Mesenchymal stem cell (in vitro differentiated cells and primary cell): Measurements from ENCODE around the gene VCAN.

ENCODE experiments used
- DNase-seq: peaks from one replicate; pipeline ENCODE4 v3.0.0-alpha.2; 2013
- H2AFZ ChIP-seq: one replicate; pipeline ENCODE4 v1.6.1; 2013; ENCODE audit warnings: low read depth, mild to moderate bottlenecking, control low read depth, inconsistent platforms, low read length, moderate library complexity
- H2AK5ac ChIP-seq: 2 replicates; pipeline ENCODE4 v1.6.1; 2013; ENCODE audit warnings: low read length, moderate library complexity, mild to moderate bottlenecking, inconsistent platforms; ENCODE audit not compliant: severe bottlenecking
- H2BK120ac ChIP-seq: one replicate; pipeline ENCODE4 v1.6.1; 2013; ENCODE audit warnings: low read depth, mild to moderate bottlenecking, inconsistent platforms, low read length, moderate library complexity
- H2BK12ac ChIP-seq, 2 experiments: one replicate each; pipeline ENCODE4 v1.6.1; 2013; ENCODE audit warnings: inconsistent platforms in 2 of 2, low read length in 2 of 2, mild to moderate bottlenecking in 2 of 2, moderate library complexity in 2 of 2, control low read depth in 1 of 2
- H2BK15ac ChIP-seq: one replicate; pipeline ENCODE4 v1.6.1; 2013; ENCODE audit warnings: mild to moderate bottlenecking, low read depth, inconsistent platforms; ENCODE audit not compliant: poor library complexity, severe bottlenecking
- H2BK5ac ChIP-seq: 2 replicates; pipeline ENCODE4 v1.6.1; 2013; ENCODE audit warnings: low read depth, mild to moderate bottlenecking, low read length, control low read depth, inconsistent platforms; ENCODE audit not compliant: poor library complexity, severe bottlenecking
- H3K14ac ChIP-seq, 2 experiments: one replicate each; pipeline ENCODE4 v1.6.1; 2013; ENCODE audit warnings: inconsistent platforms in 2 of 2, low read length in 2 of 2, control low read depth in 1 of 2, mild to moderate bottlenecking in 1 of 2, moderate library complexity in 1 of 2
- H3K18ac ChIP-seq, 2 experiments: one replicate each; pipeline ENCODE4 v1.6.1; 2013; ENCODE audit warnings: inconsistent platforms in 2 of 2, low read length in 2 of 2, control low read depth in 1 of 2, low read depth in 1 of 2, mild to moderate bottlenecking in 1 of 2
- H3K23ac ChIP-seq, 2 experiments: one replicate each; pipeline ENCODE4 v1.6.1; 2013; ENCODE audit warnings: inconsistent platforms in 2 of 2, low read length in 2 of 2, mild to moderate bottlenecking in 2 of 2, moderate library complexity in 2 of 2, control low read depth in 1 of 2
- H3K27ac ChIP-seq: 2 replicates; pipeline ENCODE4 v1.5.1; 2013; ENCODE audit warnings: mild to moderate bottlenecking, moderate library complexity, low read length, control low read depth, inconsistent platforms; ENCODE audit not compliant: poor library complexity, severe bottlenecking
- H3K27me3 ChIP-seq, 2 experiments: 2 replicates each; pipeline versions ENCODE4 v1.6.1 to v1.7.0; 2013; ENCODE audit warnings: low read length in 2 of 2, mild to moderate bottlenecking in 2 of 2, moderate library complexity in 2 of 2, control low read depth in 1 of 2, inconsistent platforms in 1 of 2; ENCODE audit not compliant: control insufficient read depth in 1 of 2, insufficient read depth in 1 of 2
- H3K36me3 ChIP-seq, 2 experiments: 2 replicates each; pipeline versions ENCODE4 v1.6.1 to v1.7.0; 2013; ENCODE audit warnings: low read length in 2 of 2, control low read depth in 1 of 2, inconsistent platforms in 1 of 2, low read depth in 1 of 2, mild to moderate bottlenecking in 1 of 2; ENCODE audit not compliant: insufficient read depth in 2 of 2, control insufficient read depth in 1 of 2
- H3K4ac ChIP-seq, 2 experiments: one replicate each; pipeline ENCODE4 v1.6.1; 2013; ENCODE audit warnings: inconsistent platforms in 2 of 2, low read length in 2 of 2, mild to moderate bottlenecking in 2 of 2, moderate library complexity in 2 of 2, control low read depth in 1 of 2, low read depth in 1 of 2
- H3K4me1 ChIP-seq: 2 replicates; pipeline ENCODE4 v1.6.1; 2013; ENCODE audit warnings: low read depth, low read length, control low read depth; ENCODE audit not compliant: control insufficient read depth, insufficient read depth
- H3K4me2 ChIP-seq: 2 replicates; pipeline ENCODE4 v1.6.1; 2013; ENCODE audit warnings: low read length, mild to moderate bottlenecking, inconsistent platforms; ENCODE audit not compliant: poor library complexity, severe bottlenecking
- H3K4me3 ChIP-seq, 2 experiments: 2 replicates each; pipeline versions ENCODE4 v1.5.1 to v1.7.0; 2013; ENCODE audit warnings: low read length in 2 of 2, mild to moderate bottlenecking in 2 of 2, control low read depth in 1 of 2, low read depth in 1 of 2; ENCODE audit not compliant: insufficient read depth in 1 of 2
- H3K79me1 ChIP-seq: replicated peaks from 2 replicates; pipeline ENCODE4 v1.6.1; 2013; ENCODE audit warnings: mild to moderate bottlenecking, control low read depth, low read length, inconsistent platforms; ENCODE audit not compliant: poor library complexity, severe bottlenecking
- H3K9ac ChIP-seq: 2 replicates; pipeline ENCODE4 v1.7.0; 2013; ENCODE audit warnings: mild to moderate bottlenecking, low read length, moderate library complexity
- H3K9me3 ChIP-seq: 2 replicates; pipeline ENCODE4 v1.7.0; 2013; ENCODE audit warnings: mild to moderate bottlenecking, low read length; ENCODE audit not compliant: control insufficient read depth
- H4K8ac ChIP-seq: one replicate; pipeline ENCODE4 v1.6.1; 2013; ENCODE audit warnings: inconsistent platforms, mild to moderate bottlenecking, low read length, moderate library complexity
- H4K91ac ChIP-seq: one replicate; pipeline ENCODE4 v1.6.1; 2013; ENCODE audit warnings: mild to moderate bottlenecking, low read length, inconsistent platforms
- WGBS: methylation state at CpG from one replicate; pipeline ENCODE4 v1.1.7; 2013; ENCODE audit warnings: mixed read lengths; 5-methylcytosine and 5-hydroxymethylcytosine counted together

VCAN gene

GRCh38 chr5:83528439-83528769, 56.9 kb downstream of the VCAN start:
- Histone ChIP-seq H3K18ac (no peak overlapping the region), H2BK120ac (no peak overlapping the region), H2AK5ac (no peak overlapping the region), H3K27me3 (no peaks in the 10 kb centered on the region), H3K4me2 (no peak overlapping the region), H4K91ac (no peak overlapping the region), H3K4me1 (peaks cover 2% of the 10 kb centered on the region), H2BK12ac (no peak overlapping the region), H3K79me1 (peaks cover 8% of the 10 kb centered on the region), H3K23ac (no peak overlapping the region), H3K4ac (no peak overlapping the region), H3K14ac (no peak overlapping the region), H3K4me3 (no peak overlapping the region), H4K8ac (no peak overlapping the region), H3K9ac (no peak overlapping the region), H2BK15ac (no peak overlapping the region), H3K9me3 (no peaks in the 10 kb centered on the region), H2AFZ (no peak overlapping the region), H3K36me3 (peaks cover 4 to 89% of the 10 kb centered on the region in 2 experiments), H3K27ac (no peak overlapping the region), H2BK5ac (no peak overlapping the region)
- no peak for DNase-seq
- 91% methylated on average over 2 of the region's 2 CpGs for WGBS

GRCh38 chr5:83530193-83530592, 58.6 kb downstream of the VCAN start:
- Histone ChIP-seq H3K36me3 (peaks cover 4 to 85% of the 10 kb centered on the region in 2 experiments), H3K23ac (no peak overlapping the region), H3K18ac (no peak overlapping the region), H2BK15ac (no peak overlapping the region), H2AK5ac (no peak overlapping the region), H2AFZ (no peak overlapping the region), H2BK5ac (no peak overlapping the region), H3K4me3 (no peak overlapping the region), H4K91ac (no peak overlapping the region), H3K4me1 (peaks cover 2% of the 10 kb centered on the region), H3K27ac (no peak overlapping the region), H3K9ac (no peak overlapping the region), H3K27me3 (no peaks in the 10 kb centered on the region), H2BK120ac (no peak overlapping the region), H4K8ac (no peak overlapping the region), H3K14ac (no peak overlapping the region), H2BK12ac (no peak overlapping the region), H3K79me1 (peaks cover 8% of the 10 kb centered on the region), H3K4me2 (no peak overlapping the region), H3K4ac (no peak overlapping the region), H3K9me3 (no peaks in the 10 kb centered on the region)
- 91% methylated on average over 2 of the region's 2 CpGs for WGBS
- DNase-seq, result no peak

GRCh38 chr5:83531661-83532060, 60.1 kb downstream of the VCAN start:
- Histone ChIP-seq H3K4ac (no peak overlapping the region), H2AFZ (no peak overlapping the region), H2BK15ac (no peak overlapping the region), H3K27ac (no peak overlapping the region), H3K4me2 (no peak overlapping the region), H3K4me1 (peaks cover 2% of the 10 kb centered on the region), H3K23ac (no peak overlapping the region), H3K4me3 (no peak overlapping the region), H3K36me3 (peaks cover 4 to 86% of the 10 kb centered on the region in 2 experiments), H3K14ac (no peak overlapping the region), H3K9ac (no peak overlapping the region), H3K18ac (no peak overlapping the region), H4K91ac (no peak overlapping the region), H3K9me3 (no peaks in the 10 kb centered on the region), H4K8ac (no peak overlapping the region), H2BK5ac (no peak overlapping the region), H2BK120ac (no peak overlapping the region), H3K79me1 (peaks cover 8% of the 10 kb centered on the region), H3K27me3 (no peaks in the 10 kb centered on the region), H2BK12ac (no peak overlapping the region), H2AK5ac (no peak overlapping the region)
- WGBS, result no CpG with 5 or more reads among the region's 1 CpG
- DNase-seq, result no peak

- Histone ChIP-seq H3K4me3 (no peak overlapping the region), H3K9me3 (no peaks in the 10 kb centered on the region), H2BK120ac (no peak overlapping the region), H4K91ac (no peak overlapping the region), H2BK15ac (no peak overlapping the region), H3K36me3 (peaks cover 16 to 86% of the 10 kb centered on the region in 2 experiments), H4K8ac (no peak overlapping the region), H3K23ac (no peak overlapping the region), H3K4me1 (no peaks in the 10 kb centered on the region), H3K4me2 (no peak overlapping the region), H3K14ac (no peak overlapping the region), H3K18ac (no peak overlapping the region), H2BK12ac (no peak overlapping the region), H3K79me1 (peaks cover 25% of the 10 kb centered on the region), H3K27ac (no peak overlapping the region), H3K27me3 (no peaks in the 10 kb centered on the region), H3K4ac (no peak overlapping the region), H2AK5ac (no peak overlapping the region), H2AFZ (no peak overlapping the region), H3K9ac (no peak overlapping the region), H2BK5ac (no peak overlapping the region)
- WGBS, result 100% methylated on average over 2 of the region's 4 CpGs
- DNase-seq, result no peak
Observed at GRCh38 chr5:83538786-83539462, 67.4 kb downstream of the VCAN start.
